Measurements from ENCODE around the gene GLI1.

The GLI1 gene

DNA sequence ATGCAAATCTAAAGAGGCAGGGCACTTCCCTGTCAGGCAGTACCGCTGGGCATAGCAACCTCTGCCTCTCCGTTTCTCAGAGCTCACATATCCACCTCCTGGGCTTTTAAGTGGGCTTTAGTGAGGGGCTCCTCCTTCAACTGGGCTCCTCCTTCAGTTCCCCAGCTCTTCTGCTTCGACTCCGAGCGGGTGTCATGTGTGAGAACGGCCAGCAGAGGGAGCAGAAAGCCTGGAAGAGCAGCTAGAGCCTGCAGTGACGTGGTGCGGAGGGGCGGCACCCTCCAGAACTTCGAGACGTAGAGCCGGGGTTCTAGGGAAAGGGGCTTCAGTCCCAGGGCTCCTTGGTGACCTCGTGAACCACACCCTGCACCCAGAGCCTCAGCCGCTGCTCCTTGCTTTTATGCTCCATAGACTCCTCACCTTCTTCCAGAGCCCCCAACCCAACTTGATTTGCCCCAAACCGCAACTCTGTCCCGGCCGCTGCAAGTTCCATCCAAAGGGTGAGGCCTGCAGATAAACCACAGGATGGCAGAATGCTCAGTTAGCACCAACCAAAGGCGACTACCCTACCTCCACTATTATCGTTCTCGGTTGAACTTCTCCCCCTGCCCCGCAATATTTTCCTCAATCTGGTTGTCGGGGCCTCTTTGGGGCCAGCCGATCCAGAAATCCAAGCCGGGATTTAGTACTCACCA lies 383 bp upstream of the GLI1 start:
- peak overlapping the region; percentile 38 for H2BK15ac ChIP-seq (ENCODE audit: low read length)
- H3K4me3 ChIP-seq (ENCODE audit: low read length in 2 of 2), result peak overlapping the region; percentile 49 to 78
- peak overlapping the region; percentile 84 for H2AFZ ChIP-seq (ENCODE audit: low read length)
- WGBS, 2 donors (ENCODE audit: extremely low coverage in 2 of 2, insufficient read length in 2 of 2, insufficient replicate concordance in 1 of 2), result no CpG with 5 or more reads among the region's 24 CpGs
- peak overlapping the region; percentile 68 for H3K23ac ChIP-seq (ENCODE audit: low read depth, low read length, poor library complexity)
- peaks cover 31 to 36% of the 10 kb centered on the region in 2 donors for H3K4me1 ChIP-seq (ENCODE audit: control insufficient read depth in 2 of 2, insufficient read depth in 1 of 2, low read depth in 1 of 2, low read length in 2 of 2)
- H3K27me3 ChIP-seq (ENCODE audit: control insufficient read depth in 3 of 3, insufficient read depth in 3 of 3, low read depth in 1 of 3, low read length in 3 of 3), result peaks cover 0 to 16% (median 0%) of the 10 kb centered on the region in 3 experiments
- H3K36me3 ChIP-seq (replicated peaks in 1 of 2; ENCODE audit: control insufficient read depth in 2 of 2, insufficient read depth in 2 of 2, low read length in 2 of 2), result no peaks in the 10 kb centered on the region
- no peak overlapping the region for H2BK12ac ChIP-seq (ENCODE audit: low read length)
- H2BK120ac ChIP-seq (ENCODE audit: low read depth, low read length), result no peak overlapping the region
- H3K27ac ChIP-seq (replicated peaks; ENCODE audit: low read length), result no peak overlapping the region
- DNase-seq (ENCODE audit: low spot score), result peak; percentile 94
- peaks cover 2% of the 10 kb centered on the region for H3K79me1 ChIP-seq (ENCODE audit: low read depth, low read length)
- H3K4me2 ChIP-seq (ENCODE audit: insufficient read depth, low read length, poor library complexity, severe bottlenecking), result peak overlapping the region; percentile 99
- H3K4ac ChIP-seq (ENCODE audit: low read length), result no peak overlapping the region
- H3K9me3 ChIP-seq (replicated peaks in 1 of 2; ENCODE audit: control insufficient read depth in 2 of 2, insufficient read depth in 1 of 2, low read depth in 1 of 2, low read length in 2 of 2), result no peaks in the 10 kb centered on the region
- no peak overlapping the region for H2BK5ac ChIP-seq (ENCODE audit: low read length)
- H3K14ac ChIP-seq (ENCODE audit: low read length), result no peak overlapping the region
- H3K9ac ChIP-seq (ENCODE audit: low read depth, low read length, poor library complexity), result no peak overlapping the region
- peak overlapping the region; percentile 73 for H3K18ac ChIP-seq (ENCODE audit: low read length)
- H4K8ac ChIP-seq (ENCODE audit: low read depth, low read length), result no peak overlapping the region
- H2AK5ac ChIP-seq (ENCODE audit: low read depth, low read length), result no peak overlapping the region
- H4K91ac ChIP-seq (ENCODE audit: low read depth, low read length, poor library complexity), result no peak overlapping the region

DNA sequence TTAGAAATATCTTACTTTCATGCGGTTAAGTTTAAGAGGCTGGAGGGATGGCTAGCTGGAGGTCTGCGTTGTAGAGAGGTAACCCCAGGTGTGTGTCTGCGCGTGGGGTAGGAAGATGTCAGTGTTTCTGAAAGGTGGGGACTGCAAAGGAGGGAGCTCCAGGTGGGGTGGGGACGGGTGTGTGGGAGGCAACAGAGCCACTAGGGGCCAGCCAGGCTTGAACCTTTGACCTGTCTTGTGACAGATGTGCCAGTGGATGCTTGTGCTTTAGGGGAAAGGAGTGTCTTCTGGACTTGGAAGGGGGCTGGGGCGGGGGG lies 841 bp downstream of the GLI1 start:
- Histone ChIP-seq H4K91ac (ENCODE audit: low read depth, low read length, poor library complexity) (no peak overlapping the region), H3K4me1 (ENCODE audit: control insufficient read depth in 2 of 2, insufficient read depth in 1 of 2, low read depth in 1 of 2, low read length in 2 of 2) (peaks cover 24 to 25% of the 10 kb centered on the region in 2 donors), H2BK15ac (ENCODE audit: low read length) (peak overlapping the region; percentile 39), H2BK5ac (ENCODE audit: low read length) (no peak overlapping the region), H3K9ac (ENCODE audit: low read depth, low read length, poor library complexity) (peak overlapping the region; percentile 27), H3K27ac (replicated peaks; ENCODE audit: low read length) (no peak overlapping the region), H3K9me3 (replicated peaks in 1 of 2; ENCODE audit: control insufficient read depth in 2 of 2, insufficient read depth in 1 of 2, low read depth in 1 of 2, low read length in 2 of 2) (no peaks in the 10 kb centered on the region), H3K4me2 (ENCODE audit: insufficient read depth, low read length, poor library complexity, severe bottlenecking) (peak overlapping the region; percentile 58), H3K18ac (ENCODE audit: low read length) (no peak overlapping the region), H3K23ac (ENCODE audit: low read depth, low read length, poor library complexity) (no peak overlapping the region), H2BK12ac (ENCODE audit: low read length) (no peak overlapping the region), H3K4ac (ENCODE audit: low read length) (no peak overlapping the region), H3K4me3 (ENCODE audit: low read length in 2 of 2) (peak overlapping the region in 1 of 2 donors; percentile 49), H3K36me3 (replicated peaks in 1 of 2; ENCODE audit: control insufficient read depth in 2 of 2, insufficient read depth in 2 of 2, low read length in 2 of 2) (no peaks in the 10 kb centered on the region), H2AFZ (ENCODE audit: low read length) (no peak overlapping the region), H3K79me1 (ENCODE audit: low read depth, low read length) (peaks cover 2% of the 10 kb centered on the region), H2AK5ac (ENCODE audit: low read depth, low read length) (no peak overlapping the region), H3K27me3 (ENCODE audit: control insufficient read depth in 3 of 3, insufficient read depth in 3 of 3, low read depth in 1 of 3, low read length in 3 of 3) (peaks cover 0 to 18% (median 0%) of the 10 kb centered on the region in 3 experiments), H3K14ac (ENCODE audit: low read length) (no peak overlapping the region), H4K8ac (ENCODE audit: low read depth, low read length) (no peak overlapping the region), H2BK120ac (ENCODE audit: low read depth, low read length) (no peak overlapping the region)
- DNase-seq (ENCODE audit: low spot score), result peak; percentile 30
- no CpG with 5 or more reads among the region's 6 CpGs for WGBS, 2 donors (ENCODE audit: extremely low coverage in 2 of 2, insufficient read length in 2 of 2, insufficient replicate concordance in 1 of 2)

DNA sequence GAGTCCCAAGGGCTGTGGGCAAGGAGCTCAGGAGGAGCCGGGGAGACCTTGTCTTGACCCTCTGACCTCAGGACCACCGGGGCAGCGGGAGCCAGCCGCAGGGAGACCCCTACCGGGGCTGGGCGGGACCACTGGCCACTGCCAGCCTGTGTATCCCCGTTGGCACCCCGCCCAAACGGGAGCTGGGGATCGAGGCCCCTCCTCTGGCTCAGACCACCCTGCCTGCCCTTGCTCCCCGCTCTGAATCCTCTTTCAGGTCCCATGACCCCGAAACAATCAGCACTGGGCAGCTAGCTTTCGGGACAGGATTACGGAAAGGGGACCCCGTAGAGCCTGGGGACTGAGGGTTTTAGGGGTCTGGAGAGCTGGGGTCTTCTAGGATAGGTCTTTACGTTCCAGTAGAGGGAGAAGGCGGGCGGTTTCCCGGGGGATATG lies 1.3 kb downstream of the GLI1 start:
- peaks cover 20 to 24% of the 10 kb centered on the region in 2 donors for H3K4me1 ChIP-seq (ENCODE audit: control insufficient read depth in 2 of 2, insufficient read depth in 1 of 2, low read depth in 1 of 2, low read length in 2 of 2)
- no peak overlapping the region for H4K8ac ChIP-seq (ENCODE audit: low read depth, low read length)
- no peaks in the 10 kb centered on the region for H3K36me3 ChIP-seq (replicated peaks in 1 of 2; ENCODE audit: control insufficient read depth in 2 of 2, insufficient read depth in 2 of 2, low read length in 2 of 2)
- no peak overlapping the region for H2BK5ac ChIP-seq (ENCODE audit: low read length)
- peak overlapping the region; percentile 38 for H3K23ac ChIP-seq (ENCODE audit: low read depth, low read length, poor library complexity)
- no peak overlapping the region for H3K14ac ChIP-seq (ENCODE audit: low read length)
- peak overlapping the region; percentile 72 for H2AFZ ChIP-seq (ENCODE audit: low read length)
- H3K4me3 ChIP-seq (ENCODE audit: low read length in 2 of 2), result peak overlapping the region in 1 of 2 donors; percentile 49
- no peak overlapping the region for H4K91ac ChIP-seq (ENCODE audit: low read depth, low read length, poor library complexity)
- peak overlapping the region; percentile 27 for H3K9ac ChIP-seq (ENCODE audit: low read depth, low read length, poor library complexity)
- H3K9me3 ChIP-seq (replicated peaks in 1 of 2; ENCODE audit: control insufficient read depth in 2 of 2, insufficient read depth in 1 of 2, low read depth in 1 of 2, low read length in 2 of 2), result no peaks in the 10 kb centered on the region
- H2AK5ac ChIP-seq (ENCODE audit: low read depth, low read length), result no peak overlapping the region
- H3K4ac ChIP-seq (ENCODE audit: low read length), result no peak overlapping the region
- no peak overlapping the region for H2BK120ac ChIP-seq (ENCODE audit: low read depth, low read length)
- DNase-seq (ENCODE audit: low spot score), result peak; percentile 84
- H3K79me1 ChIP-seq (ENCODE audit: low read depth, low read length), result no peaks in the 10 kb centered on the region
- peak overlapping the region; percentile 39 for H2BK15ac ChIP-seq (ENCODE audit: low read length)
- peaks cover 0 to 14% (median 0%) of the 10 kb centered on the region in 3 experiments for H3K27me3 ChIP-seq (ENCODE audit: control insufficient read depth in 3 of 3, insufficient read depth in 3 of 3, low read depth in 1 of 3, low read length in 3 of 3)
- no CpG with 5 or more reads among the region's 19 CpGs for whole genome bisulfite sequencing, 2 donors (ENCODE audit: extremely low coverage in 2 of 2, insufficient read length in 2 of 2, insufficient replicate concordance in 1 of 2)
- H2BK12ac ChIP-seq (ENCODE audit: low read length), result no peak overlapping the region
- H3K18ac ChIP-seq (ENCODE audit: low read length), result no peak overlapping the region
- H3K4me2 ChIP-seq (ENCODE audit: insufficient read depth, low read length, poor library complexity, severe bottlenecking), result peak overlapping the region; percentile 58
- H3K27ac ChIP-seq (replicated peaks; ENCODE audit: low read length), result no peak overlapping the region

DNA sequence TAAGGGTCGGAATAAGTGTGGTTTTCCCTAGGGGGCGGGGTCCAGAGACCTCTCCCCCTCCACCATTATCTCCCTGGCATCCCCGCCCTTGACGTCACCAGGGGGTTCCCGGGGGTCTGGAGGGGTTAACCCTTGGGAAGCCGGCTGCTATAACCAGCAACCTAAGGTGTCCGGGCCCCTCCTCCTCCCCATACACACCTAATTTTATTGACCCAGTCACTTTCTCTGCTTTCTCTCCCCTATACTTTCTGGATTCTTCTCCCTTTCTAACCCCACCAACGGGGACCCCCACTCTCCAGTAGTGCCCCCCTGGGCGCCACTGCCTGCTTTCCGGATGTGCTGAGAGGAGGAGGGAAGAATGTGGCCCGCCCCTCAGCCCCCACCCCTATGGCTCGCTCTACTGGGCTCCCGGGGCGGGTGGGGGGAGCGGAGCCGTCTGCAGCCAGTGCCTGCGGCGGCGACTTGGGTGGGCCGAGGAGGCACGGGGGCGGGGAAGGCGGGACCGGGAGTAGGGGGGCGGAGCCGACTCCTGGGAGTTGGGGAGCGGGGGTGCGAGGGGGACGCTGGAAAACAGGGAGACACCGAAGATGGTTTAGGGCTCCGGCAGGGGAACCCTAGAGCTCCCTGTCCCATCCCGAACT lies 1.8 kb downstream of the GLI1 start:
- WGBS, 2 donors (ENCODE audit: extremely low coverage in 2 of 2, insufficient read length in 2 of 2, insufficient replicate concordance in 1 of 2), result no CpG with 5 or more reads among the region's 32 CpGs

More for the DNA sequence above, 1.8 kb downstream of the GLI1 start:
- H3K4me2 ChIP-seq (ENCODE audit: insufficient read depth, low read length, poor library complexity, severe bottlenecking), result peak overlapping the region; percentile 58
- peak overlapping the region; percentile 72 for H2AFZ ChIP-seq (ENCODE audit: low read length)
- no peak overlapping the region for H4K91ac ChIP-seq (ENCODE audit: low read depth, low read length, poor library complexity)
- H3K27ac ChIP-seq (replicated peaks; ENCODE audit: low read length), result no peak overlapping the region
- no peak overlapping the region for H2BK12ac ChIP-seq (ENCODE audit: low read length)
- peaks cover 18 to 24% of the 10 kb centered on the region in 2 donors for H3K4me1 ChIP-seq (ENCODE audit: control insufficient read depth in 2 of 2, insufficient read depth in 1 of 2, low read depth in 1 of 2, low read length in 2 of 2)
- H3K23ac ChIP-seq (ENCODE audit: low read depth, low read length, poor library complexity), result no peak overlapping the region
- H3K9ac ChIP-seq (ENCODE audit: low read depth, low read length, poor library complexity), result no peak overlapping the region
- no peaks in the 10 kb centered on the region for H3K9me3 ChIP-seq (replicated peaks in 1 of 2; ENCODE audit: control insufficient read depth in 2 of 2, insufficient read depth in 1 of 2, low read depth in 1 of 2, low read length in 2 of 2)
- no peak overlapping the region for H3K14ac ChIP-seq (ENCODE audit: low read length)
- no peak overlapping the region for H4K8ac ChIP-seq (ENCODE audit: low read depth, low read length)
- H2BK5ac ChIP-seq (ENCODE audit: low read length), result no peak overlapping the region
- no peak overlapping the region for H2AK5ac ChIP-seq (ENCODE audit: low read depth, low read length)
- peaks cover 0 to 13% (median 0%) of the 10 kb centered on the region in 3 experiments for H3K27me3 ChIP-seq (ENCODE audit: control insufficient read depth in 3 of 3, insufficient read depth in 3 of 3, low read depth in 1 of 3, low read length in 3 of 3)
- peak overlapping the region; percentile 49 to 69 for H3K4me3 ChIP-seq (ENCODE audit: low read length in 2 of 2)
- no peaks in the 10 kb centered on the region for H3K79me1 ChIP-seq (ENCODE audit: low read depth, low read length)
- no peak overlapping the region for H2BK15ac ChIP-seq (ENCODE audit: low read length)
- H3K4ac ChIP-seq (ENCODE audit: low read length), result no peak overlapping the region
- H2BK120ac ChIP-seq (ENCODE audit: low read depth, low read length), result no peak overlapping the region
- peak; percentile 65 for DNase-seq (ENCODE audit: low spot score)
- no peak overlapping the region for H3K18ac ChIP-seq (ENCODE audit: low read length)
- no peaks in the 10 kb centered on the region for H3K36me3 ChIP-seq (replicated peaks in 1 of 2; ENCODE audit: control insufficient read depth in 2 of 2, insufficient read depth in 2 of 2, low read length in 2 of 2)

Measured in neuronal stem cell (in vitro differentiated cells).